ENCODE results near the gene SPDL1.
A peak's percentile ranks its signal among the peaks of the same experiment; 100 is the strongest.

Gene SPDL1

GRCh38 chr5:169576181-169576598, 7.4 kb upstream of the SPDL1 start:
- TF ChIP-seq, protein P1, sequence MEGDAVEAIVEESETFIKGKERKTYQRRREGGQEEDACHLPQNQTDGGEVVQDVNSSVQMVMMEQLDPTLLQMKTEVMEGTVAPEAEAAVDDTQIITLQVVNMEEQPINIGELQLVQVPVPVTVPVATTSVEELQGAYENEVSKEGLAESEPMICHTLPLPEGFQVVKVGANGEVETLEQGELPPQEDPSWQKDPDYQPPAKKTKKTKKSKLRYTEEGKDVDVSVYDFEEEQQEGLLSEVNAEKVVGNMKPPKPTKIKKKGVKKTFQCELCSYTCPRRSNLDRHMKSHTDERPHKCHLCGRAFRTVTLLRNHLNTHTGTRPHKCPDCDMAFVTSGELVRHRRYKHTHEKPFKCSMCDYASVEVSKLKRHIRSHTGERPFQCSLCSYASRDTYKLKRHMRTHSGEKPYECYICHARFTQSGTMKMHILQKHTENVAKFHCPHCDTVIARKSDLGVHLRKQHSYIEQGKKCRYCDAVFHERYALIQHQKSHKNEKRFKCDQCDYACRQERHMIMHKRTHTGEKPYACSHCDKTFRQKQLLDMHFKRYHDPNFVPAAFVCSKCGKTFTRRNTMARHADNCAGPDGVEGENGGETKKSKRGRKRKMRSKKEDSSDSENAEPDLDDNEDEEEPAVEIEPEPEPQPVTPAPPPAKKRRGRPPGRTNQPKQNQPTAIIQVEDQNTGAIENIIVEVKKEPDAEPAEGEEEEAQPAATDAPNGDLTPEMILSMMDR (IDR thresholded peaks at IDR 0.05): no peak

DNA sequence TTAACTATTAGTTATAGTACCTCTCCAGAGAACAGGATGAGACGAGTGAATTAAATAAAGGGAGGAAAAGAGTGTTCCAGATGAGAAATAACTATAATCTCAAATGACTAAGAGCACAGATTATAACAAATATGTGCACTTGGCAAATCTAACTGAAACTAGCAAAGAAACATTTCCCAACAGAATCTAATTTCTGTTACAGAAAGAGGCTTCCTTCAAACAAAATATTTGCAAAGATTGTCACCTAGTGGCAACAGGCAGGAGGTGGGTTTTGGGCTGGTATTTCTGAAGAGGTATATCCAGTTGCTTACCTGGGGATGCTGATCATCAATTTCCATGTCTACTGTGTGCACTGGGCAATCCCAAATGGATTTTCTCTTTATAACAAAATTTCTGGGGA, 5.6 kb upstream of the SPDL1 start:
- TF ChIP-seq, protein P1 (IDR thresholded peaks at IDR 0.05): peak; percentile 43

- TF ChIP-seq, protein P1 (IDR thresholded peaks at IDR 0.05): no peak
Measured at GRCh38 chr5:169580964-169581363, 2.6 kb upstream of the SPDL1 start.

- TF ChIP-seq, protein P1 (IDR thresholded peaks at IDR 0.05): peak; percentile 79
Measured at GRCh38 chr5:169581580-169582227, 1.9 kb upstream of the SPDL1 start.

DNA sequence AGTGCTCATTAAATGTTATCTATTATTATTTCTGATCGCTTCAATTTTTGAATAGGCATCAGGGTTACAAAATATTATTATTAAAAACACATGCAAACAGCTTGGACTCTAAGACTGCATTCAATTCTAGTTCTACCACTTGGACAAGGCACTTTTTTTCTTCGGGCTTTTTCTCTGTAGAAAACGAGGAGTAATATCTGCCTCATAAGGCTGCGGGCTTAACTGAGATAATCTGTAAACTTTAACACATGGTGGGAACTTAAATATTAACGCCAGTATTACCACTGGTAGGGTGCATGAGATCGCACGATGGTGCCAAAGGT, 511 bp upstream of the SPDL1 start:
- TF ChIP-seq, protein P1 (IDR thresholded peaks at IDR 0.05): no peak

- TF ChIP-seq, protein P1 (IDR thresholded peaks at IDR 0.05): no peak
Measured at GRCh38 chr5:169584998-169585451, 1.5 kb downstream of the SPDL1 start.

GRCh38 chr5:169590602-169591001, 7.0 kb downstream of the SPDL1 start:
- TF ChIP-seq, protein P1 (IDR thresholded peaks at IDR 0.05): no peak

DNA sequence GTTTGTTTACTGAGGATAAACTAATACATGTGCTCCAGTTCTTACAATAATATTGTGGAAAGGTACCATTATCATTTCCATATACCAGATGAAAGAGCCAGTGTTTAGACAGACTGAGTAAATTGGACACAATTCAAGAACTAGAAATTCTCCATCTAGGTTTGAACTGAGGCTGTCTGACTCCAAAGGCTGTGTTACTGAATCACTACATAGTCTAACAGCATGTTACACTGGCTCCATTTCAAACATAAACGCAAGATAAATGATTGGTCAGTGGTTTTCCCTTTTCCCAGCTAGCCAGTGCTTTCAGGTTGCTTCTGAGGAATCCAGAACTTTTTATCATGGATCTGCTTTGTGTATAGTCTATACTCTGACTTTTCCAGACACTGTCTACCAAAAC, 8.1 kb downstream of the SPDL1 start:
- TF ChIP-seq, protein P1 (IDR thresholded peaks at IDR 0.05): no peak

Data from LNCAP (cell line).